Measurements from ENCODE around the gene KSR1.

KSR1 gene

DNA sequence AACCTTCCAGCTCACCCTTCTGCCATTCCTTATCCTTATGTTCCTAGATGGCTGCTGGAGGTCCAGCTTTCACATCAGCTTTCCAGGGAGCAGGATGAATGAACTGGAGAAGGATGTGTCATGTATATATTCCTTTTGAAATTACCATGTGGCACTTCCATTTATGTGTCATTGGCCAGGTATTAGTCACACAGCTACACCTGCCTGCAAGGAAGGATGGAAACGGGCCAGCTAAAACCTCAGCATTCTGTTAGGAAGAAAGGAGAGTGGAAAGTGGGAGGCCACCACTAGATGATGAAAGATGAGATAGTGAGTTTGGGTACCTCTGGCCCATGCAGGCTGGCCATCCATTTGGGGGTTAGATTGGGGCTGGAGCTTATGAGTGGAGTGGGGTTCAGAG, 67.5 kb downstream of the KSR1 start:
- ATAC-seq: no peak
- TF ChIP-seq ZNF8 (CRISPR knock-in tag; IDR thresholded peaks at IDR 0.05) (no peak), ZC3H10 (CRISPR knock-in tag; IDR thresholded peaks at IDR 0.05) (no peak), CSDC2 (CRISPR knock-in tag; IDR thresholded peaks at IDR 0.05) (no peak), OSR1 (CRISPR knock-in tag; IDR thresholded peaks at IDR 0.05) (no peak)
- TF ChIP-seq, protein P1, sequence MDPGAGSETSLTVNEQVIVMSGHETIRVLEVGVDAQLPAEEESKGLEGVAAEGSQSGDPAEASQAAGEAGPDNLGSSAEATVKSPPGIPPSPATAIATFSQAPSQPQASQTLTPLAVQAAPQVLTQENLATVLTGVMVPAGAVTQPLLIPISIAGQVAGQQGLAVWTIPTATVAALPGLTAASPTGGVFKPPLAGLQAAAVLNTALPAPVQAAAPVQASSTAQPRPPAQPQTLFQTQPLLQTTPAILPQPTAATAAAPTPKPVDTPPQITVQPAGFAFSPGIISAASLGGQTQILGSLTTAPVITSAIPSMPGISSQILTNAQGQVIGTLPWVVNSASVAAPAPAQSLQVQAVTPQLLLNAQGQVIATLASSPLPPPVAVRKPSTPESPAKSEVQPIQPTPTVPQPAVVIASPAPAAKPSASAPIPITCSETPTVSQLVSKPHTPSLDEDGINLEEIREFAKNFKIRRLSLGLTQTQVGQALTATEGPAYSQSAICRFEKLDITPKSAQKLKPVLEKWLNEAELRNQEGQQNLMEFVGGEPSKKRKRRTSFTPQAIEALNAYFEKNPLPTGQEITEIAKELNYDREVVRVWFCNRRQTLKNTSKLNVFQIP (CRISPR knock-in tag; IDR thresholded peaks at IDR 0.05; ENCODE audit: borderline replicate concordance, low read depth): no peak
- TF ChIP-seq, protein P2, sequence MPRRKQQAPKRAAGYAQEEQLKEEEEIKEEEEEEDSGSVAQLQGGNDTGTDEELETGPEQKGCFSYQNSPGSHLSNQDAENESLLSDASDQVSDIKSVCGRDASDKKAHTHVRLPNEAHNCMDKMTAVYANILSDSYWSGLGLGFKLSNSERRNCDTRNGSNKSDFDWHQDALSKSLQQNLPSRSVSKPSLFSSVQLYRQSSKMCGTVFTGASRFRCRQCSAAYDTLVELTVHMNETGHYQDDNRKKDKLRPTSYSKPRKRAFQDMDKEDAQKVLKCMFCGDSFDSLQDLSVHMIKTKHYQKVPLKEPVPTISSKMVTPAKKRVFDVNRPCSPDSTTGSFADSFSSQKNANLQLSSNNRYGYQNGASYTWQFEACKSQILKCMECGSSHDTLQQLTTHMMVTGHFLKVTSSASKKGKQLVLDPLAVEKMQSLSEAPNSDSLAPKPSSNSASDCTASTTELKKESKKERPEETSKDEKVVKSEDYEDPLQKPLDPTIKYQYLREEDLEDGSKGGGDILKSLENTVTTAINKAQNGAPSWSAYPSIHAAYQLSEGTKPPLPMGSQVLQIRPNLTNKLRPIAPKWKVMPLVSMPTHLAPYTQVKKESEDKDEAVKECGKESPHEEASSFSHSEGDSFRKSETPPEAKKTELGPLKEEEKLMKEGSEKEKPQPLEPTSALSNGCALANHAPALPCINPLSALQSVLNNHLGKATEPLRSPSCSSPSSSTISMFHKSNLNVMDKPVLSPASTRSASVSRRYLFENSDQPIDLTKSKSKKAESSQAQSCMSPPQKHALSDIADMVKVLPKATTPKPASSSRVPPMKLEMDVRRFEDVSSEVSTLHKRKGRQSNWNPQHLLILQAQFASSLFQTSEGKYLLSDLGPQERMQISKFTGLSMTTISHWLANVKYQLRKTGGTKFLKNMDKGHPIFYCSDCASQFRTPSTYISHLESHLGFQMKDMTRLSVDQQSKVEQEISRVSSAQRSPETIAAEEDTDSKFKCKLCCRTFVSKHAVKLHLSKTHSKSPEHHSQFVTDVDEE (CRISPR knock-in tag; IDR thresholded peaks at IDR 0.05): no peak

- no peak for TF ChIP-seq ESRRG (CRISPR knock-in tag; IDR thresholded peaks at IDR 0.05)
- TF ChIP-seq GLIS3 (CRISPR knock-in tag; IDR thresholded peaks at IDR 0.05): no peak
- no peak for TF ChIP-seq ISL1 (CRISPR knock-in tag; IDR thresholded peaks at IDR 0.05)
- TF ChIP-seq BACH2 (CRISPR knock-in tag; IDR thresholded peaks at IDR 0.05; ENCODE audit: borderline replicate concordance): no peak
- TF ChIP-seq PPARA (CRISPR knock-in tag; IDR thresholded peaks at IDR 0.05; ENCODE audit: borderline replicate concordance): no peak
- no peak for TF ChIP-seq ZC3H10 (CRISPR knock-in tag; IDR thresholded peaks at IDR 0.05)
- TF ChIP-seq TCF4 (CRISPR knock-in tag; IDR thresholded peaks at IDR 0.05; ENCODE audit: borderline replicate concordance): no peak
- no peak for TF ChIP-seq ZNF565 (CRISPR knock-in tag; conservative IDR thresholded peaks at IDR 0.05; ENCODE audit: low read depth)
- TF ChIP-seq ARNTL (CRISPR knock-in tag; IDR thresholded peaks at IDR 0.05; ENCODE audit: borderline replicate concordance, low read depth): no peak
- TF ChIP-seq, protein P3, sequence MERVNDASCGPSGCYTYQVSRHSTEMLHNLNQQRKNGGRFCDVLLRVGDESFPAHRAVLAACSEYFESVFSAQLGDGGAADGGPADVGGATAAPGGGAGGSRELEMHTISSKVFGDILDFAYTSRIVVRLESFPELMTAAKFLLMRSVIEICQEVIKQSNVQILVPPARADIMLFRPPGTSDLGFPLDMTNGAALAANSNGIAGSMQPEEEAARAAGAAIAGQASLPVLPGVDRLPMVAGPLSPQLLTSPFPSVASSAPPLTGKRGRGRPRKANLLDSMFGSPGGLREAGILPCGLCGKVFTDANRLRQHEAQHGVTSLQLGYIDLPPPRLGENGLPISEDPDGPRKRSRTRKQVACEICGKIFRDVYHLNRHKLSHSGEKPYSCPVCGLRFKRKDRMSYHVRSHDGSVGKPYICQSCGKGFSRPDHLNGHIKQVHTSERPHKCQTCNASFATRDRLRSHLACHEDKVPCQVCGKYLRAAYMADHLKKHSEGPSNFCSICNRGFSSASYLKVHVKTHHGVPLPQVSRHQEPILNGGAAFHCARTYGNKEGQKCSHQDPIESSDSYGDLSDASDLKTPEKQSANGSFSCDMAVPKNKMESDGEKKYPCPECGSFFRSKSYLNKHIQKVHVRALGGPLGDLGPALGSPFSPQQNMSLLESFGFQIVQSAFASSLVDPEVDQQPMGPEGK (CRISPR knock-in tag; IDR thresholded peaks at IDR 0.05; ENCODE audit: borderline replicate concordance): no peak
- TF ChIP-seq ZNF8 (CRISPR knock-in tag; IDR thresholded peaks at IDR 0.05): no peak
- TF ChIP-seq, protein P4, sequence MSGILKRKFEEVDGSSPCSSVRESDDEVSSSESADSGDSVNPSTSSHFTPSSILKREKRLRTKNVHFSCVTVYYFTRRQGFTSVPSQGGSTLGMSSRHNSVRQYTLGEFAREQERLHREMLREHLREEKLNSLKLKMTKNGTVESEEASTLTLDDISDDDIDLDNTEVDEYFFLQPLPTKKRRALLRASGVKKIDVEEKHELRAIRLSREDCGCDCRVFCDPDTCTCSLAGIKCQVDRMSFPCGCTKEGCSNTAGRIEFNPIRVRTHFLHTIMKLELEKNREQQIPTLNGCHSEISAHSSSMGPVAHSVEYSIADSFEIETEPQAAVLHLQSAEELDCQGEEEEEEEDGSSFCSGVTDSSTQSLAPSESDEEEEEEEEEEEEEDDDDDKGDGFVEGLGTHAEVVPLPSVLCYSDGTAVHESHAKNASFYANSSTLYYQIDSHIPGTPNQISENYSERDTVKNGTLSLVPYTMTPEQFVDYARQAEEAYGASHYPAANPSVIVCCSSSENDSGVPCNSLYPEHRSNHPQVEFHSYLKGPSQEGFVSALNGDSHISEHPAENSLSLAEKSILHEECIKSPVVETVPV (CRISPR knock-in tag; IDR thresholded peaks at IDR 0.05): no peak
- ATAC-seq: no peak
Observed at GRCh38 chr17:27524594-27524993, 68.3 kb downstream of the KSR1 start.

DNA sequence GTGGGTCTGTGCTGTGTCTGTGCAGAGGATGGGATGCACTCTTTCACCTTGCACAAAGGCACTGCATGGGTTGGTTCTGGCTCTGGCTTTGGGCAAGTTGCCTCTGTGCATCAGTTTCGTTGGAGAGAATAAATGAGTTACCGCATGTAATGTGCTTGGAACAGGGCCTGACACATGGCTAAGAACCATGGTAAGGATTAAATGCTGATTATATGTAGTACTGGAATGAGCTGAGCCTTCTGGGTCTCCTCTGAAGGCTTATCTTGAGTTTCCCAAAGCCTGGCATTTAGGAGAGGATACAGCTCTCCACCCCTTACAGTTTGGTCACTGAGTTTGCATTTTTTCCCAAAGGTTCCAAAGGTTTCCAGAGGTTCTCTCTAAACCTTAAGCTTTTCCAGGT, 69.1 kb downstream of the KSR1 start:
- ATAC-seq: no peak
- TF ChIP-seq TOX (CRISPR knock-in tag; IDR thresholded peaks at IDR 0.05; ENCODE audit: borderline replicate concordance) (no peak), ZNF565 (CRISPR knock-in tag; conservative IDR thresholded peaks at IDR 0.05; ENCODE audit: low read depth) (no peak), PPARA (CRISPR knock-in tag; IDR thresholded peaks at IDR 0.05; ENCODE audit: borderline replicate concordance) (no peak), ZNF70 (CRISPR knock-in tag; IDR thresholded peaks at IDR 0.05) (no peak), GLIS3 (CRISPR knock-in tag; IDR thresholded peaks at IDR 0.05) (no peak), CSDC2 (CRISPR knock-in tag; IDR thresholded peaks at IDR 0.05) (no peak), BACH2 (CRISPR knock-in tag; IDR thresholded peaks at IDR 0.05; ENCODE audit: borderline replicate concordance) (no peak), ISL1 (CRISPR knock-in tag; IDR thresholded peaks at IDR 0.05) (no peak), ZNF8 (CRISPR knock-in tag; IDR thresholded peaks at IDR 0.05) (no peak), ARNTL (CRISPR knock-in tag; IDR thresholded peaks at IDR 0.05; ENCODE audit: borderline replicate concordance, low read depth) (no peak), RARB (CRISPR knock-in tag; IDR thresholded peaks at IDR 0.05) (no peak), ZFP3 (CRISPR knock-in tag; IDR thresholded peaks at IDR 0.05) (no peak), ZC3H10 (CRISPR knock-in tag; IDR thresholded peaks at IDR 0.05) (no peak), SNAI2 (CRISPR knock-in tag; IDR thresholded peaks at IDR 0.05) (no peak), ESRRG (CRISPR knock-in tag; IDR thresholded peaks at IDR 0.05) (no peak)
- TF ChIP-seq, protein P3 (CRISPR knock-in tag; IDR thresholded peaks at IDR 0.05; ENCODE audit: borderline replicate concordance): no peak
- TF ChIP-seq, protein P4 (CRISPR knock-in tag; IDR thresholded peaks at IDR 0.05): no peak
- TF ChIP-seq, protein P2 (CRISPR knock-in tag; IDR thresholded peaks at IDR 0.05): no peak

Measured in SK-N-SH treated with all-trans-retinoic acid at 6 μM for 48 hours (cell line).